ENCODE measurements around the gene KIF26B.

The KIF26B gene

GRCh38 chr1:245337829-245338484 is 183.2 kb downstream of the KIF26B start:
- TF ChIP-seq, protein P1, sequence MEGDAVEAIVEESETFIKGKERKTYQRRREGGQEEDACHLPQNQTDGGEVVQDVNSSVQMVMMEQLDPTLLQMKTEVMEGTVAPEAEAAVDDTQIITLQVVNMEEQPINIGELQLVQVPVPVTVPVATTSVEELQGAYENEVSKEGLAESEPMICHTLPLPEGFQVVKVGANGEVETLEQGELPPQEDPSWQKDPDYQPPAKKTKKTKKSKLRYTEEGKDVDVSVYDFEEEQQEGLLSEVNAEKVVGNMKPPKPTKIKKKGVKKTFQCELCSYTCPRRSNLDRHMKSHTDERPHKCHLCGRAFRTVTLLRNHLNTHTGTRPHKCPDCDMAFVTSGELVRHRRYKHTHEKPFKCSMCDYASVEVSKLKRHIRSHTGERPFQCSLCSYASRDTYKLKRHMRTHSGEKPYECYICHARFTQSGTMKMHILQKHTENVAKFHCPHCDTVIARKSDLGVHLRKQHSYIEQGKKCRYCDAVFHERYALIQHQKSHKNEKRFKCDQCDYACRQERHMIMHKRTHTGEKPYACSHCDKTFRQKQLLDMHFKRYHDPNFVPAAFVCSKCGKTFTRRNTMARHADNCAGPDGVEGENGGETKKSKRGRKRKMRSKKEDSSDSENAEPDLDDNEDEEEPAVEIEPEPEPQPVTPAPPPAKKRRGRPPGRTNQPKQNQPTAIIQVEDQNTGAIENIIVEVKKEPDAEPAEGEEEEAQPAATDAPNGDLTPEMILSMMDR (conservative IDR thresholded peaks at IDR 0.05; ENCODE audit: low read depth) = no peak
- CTCF ChIA-PET = interaction anchor here (0.6 kb wide), 1 partner anchor 43 kb away, joined by 8 read pairs; no protein-coding TSS in a partner anchor
- no peak for DNase-seq (ENCODE audit: low spot score)
- POLR2A ChIA-PET (ENCODE audit: low non-redundant PET) = no interaction called here
- no peak overlapping the region for H3K27ac ChIP-seq

- ChIA-PET POLR2A (ENCODE audit: low non-redundant PET) (no interaction called here), CTCF (interaction anchor here (0.6 kb wide), 1 partner anchor 43 kb away, joined by 8 read pairs; no protein-coding TSS in a partner anchor)
- no peak for DNase-seq (ENCODE audit: low spot score)
- TF ChIP-seq, protein P1 (conservative IDR thresholded peaks at IDR 0.05; ENCODE audit: low read depth) = no peak
- H3K27ac ChIP-seq = no peak overlapping the region
Observed at GRCh38 chr1:245338485-245338877, 183.7 kb downstream of the KIF26B start.

- no peak overlapping the region for H3K27ac ChIP-seq
- no peak for DNase-seq (ENCODE audit: low spot score)
- ChIA-PET POLR2A (ENCODE audit: low non-redundant PET) (no interaction called here), CTCF (no interaction called here)
- TF ChIP-seq, protein P1 (conservative IDR thresholded peaks at IDR 0.05; ENCODE audit: low read depth) = no peak
Observed at GRCh38 chr1:245341743-245342142, 187.0 kb downstream of the KIF26B start.

- TF ChIP-seq, protein P1 (conservative IDR thresholded peaks at IDR 0.05; ENCODE audit: low read depth) = no peak
- no peak overlapping the region for H3K27ac ChIP-seq
- POLR2A ChIA-PET (ENCODE audit: low non-redundant PET) = no interaction called here
- CTCF ChIA-PET = no interaction called here
- DNase-seq (ENCODE audit: low spot score) = no peak
Observed at GRCh38 chr1:245345191-245345884, 190.6 kb downstream of the KIF26B start.

DNA sequence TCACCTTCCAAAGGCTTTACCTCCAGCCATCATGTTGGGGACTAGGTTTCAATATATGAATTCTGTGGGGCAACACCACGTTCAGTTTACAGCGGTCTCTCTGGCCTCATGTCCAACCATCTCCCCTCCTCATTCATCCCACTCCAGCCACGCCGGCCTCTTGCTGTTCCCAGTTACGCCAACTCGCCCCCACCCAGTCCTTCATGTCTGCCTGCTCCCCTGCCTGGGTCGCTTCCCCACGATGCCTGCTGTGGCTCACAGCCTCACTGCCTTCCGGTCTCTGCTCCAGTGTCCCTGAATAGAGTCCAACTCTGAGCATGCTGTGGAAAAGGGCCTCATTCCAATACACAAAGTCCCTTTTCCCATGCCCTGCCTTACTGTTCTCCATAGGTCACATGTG is 193.8 kb downstream of the KIF26B start:
- no peak for DNase-seq (ENCODE audit: low spot score)
- POLR2A ChIA-PET (ENCODE audit: low non-redundant PET) = no interaction called here
- CTCF ChIA-PET = no interaction called here
- TF ChIP-seq, protein P1 (conservative IDR thresholded peaks at IDR 0.05; ENCODE audit: low read depth) = no peak
- H3K27ac ChIP-seq = no peak overlapping the region

GRCh38 chr1:245353411-245353810 is 198.6 kb downstream of the KIF26B start:
- DNase-seq (ENCODE audit: low spot score) = no peak
- H3K27ac ChIP-seq = no peak overlapping the region
- CTCF ChIA-PET = interaction anchor here (0.6 kb wide), 2 partner anchors 304 to 446 kb away, joined by 3 read pairs; no protein-coding TSS in a partner anchor
- POLR2A ChIA-PET (ENCODE audit: low non-redundant PET) = no interaction called here
- TF ChIP-seq, protein P1 (conservative IDR thresholded peaks at IDR 0.05; ENCODE audit: low read depth) = no peak
